NB4 (cell line): ENCODE results near the gene PCTP.
A peak's percentile ranks its signal among the peaks of the same experiment; 100 is the strongest.

ENCODE experiments used
- DNase-seq: peaks from one replicate; pipeline ENCODE4 v3.0.0; 2010; ENCODE audit warnings: low read depth
- H3K4me3 ChIP-seq: one replicate; pipeline ENCODE4 v1.5.1; 2011; ENCODE audit warnings: mild to moderate bottlenecking, low read depth, low read length, moderate library complexity
- MYC ChIP-seq: IDR thresholded peaks from 2 replicates; pipeline ENCODE4 v1.6.1; 2011; ENCODE audit warnings: low read depth, low read length
- POLR2A ChIP-seq: IDR thresholded peaks from 2 replicates; pipeline ENCODE4 v1.6.1; 2011; ENCODE audit warnings: mild to moderate bottlenecking; ENCODE audit not compliant: insufficient read length; ENCODE audit errors: extremely low read depth
- TF ChIP-seq, protein P1 (sequence below): IDR thresholded peaks from 2 replicates; pipeline ENCODE4 v1.6.1; 2011; ENCODE audit warnings: low read depth, low read length
- TF ChIP-seq, protein P2 (sequence below): IDR thresholded peaks from one replicate; pipeline ENCODE4 v1.5.1; 2012; ENCODE audit warnings: low read depth, low read length

PCTP gene

DNA sequence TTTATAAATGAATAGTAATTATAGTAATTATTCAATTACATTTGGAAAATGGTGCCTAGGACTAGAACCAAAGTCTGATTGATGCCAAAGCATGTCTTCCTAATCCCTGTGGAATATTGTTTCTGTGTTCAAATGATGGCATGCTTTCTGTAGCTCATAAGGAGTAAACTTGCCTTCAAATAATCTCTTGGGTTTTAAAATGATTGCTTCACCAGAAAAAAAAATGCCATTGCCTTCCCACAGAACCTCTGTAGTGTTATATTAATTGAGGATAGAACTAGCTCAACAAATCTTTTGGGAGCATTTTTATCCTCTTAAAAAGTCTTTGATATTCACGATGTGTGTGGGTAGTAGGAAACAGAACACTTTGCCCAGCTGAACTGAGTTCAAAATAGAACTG is 20.5 kb upstream of the PCTP start:
- no peak for DNase-seq
- TF ChIP-seq, protein P1, sequence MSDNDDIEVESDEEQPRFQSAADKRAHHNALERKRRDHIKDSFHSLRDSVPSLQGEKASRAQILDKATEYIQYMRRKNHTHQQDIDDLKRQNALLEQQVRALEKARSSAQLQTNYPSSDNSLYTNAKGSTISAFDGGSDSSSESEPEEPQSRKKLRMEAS = no peak
- TF ChIP-seq MYC (no peak), POLR2A (no peak)
- TF ChIP-seq, protein P2, sequence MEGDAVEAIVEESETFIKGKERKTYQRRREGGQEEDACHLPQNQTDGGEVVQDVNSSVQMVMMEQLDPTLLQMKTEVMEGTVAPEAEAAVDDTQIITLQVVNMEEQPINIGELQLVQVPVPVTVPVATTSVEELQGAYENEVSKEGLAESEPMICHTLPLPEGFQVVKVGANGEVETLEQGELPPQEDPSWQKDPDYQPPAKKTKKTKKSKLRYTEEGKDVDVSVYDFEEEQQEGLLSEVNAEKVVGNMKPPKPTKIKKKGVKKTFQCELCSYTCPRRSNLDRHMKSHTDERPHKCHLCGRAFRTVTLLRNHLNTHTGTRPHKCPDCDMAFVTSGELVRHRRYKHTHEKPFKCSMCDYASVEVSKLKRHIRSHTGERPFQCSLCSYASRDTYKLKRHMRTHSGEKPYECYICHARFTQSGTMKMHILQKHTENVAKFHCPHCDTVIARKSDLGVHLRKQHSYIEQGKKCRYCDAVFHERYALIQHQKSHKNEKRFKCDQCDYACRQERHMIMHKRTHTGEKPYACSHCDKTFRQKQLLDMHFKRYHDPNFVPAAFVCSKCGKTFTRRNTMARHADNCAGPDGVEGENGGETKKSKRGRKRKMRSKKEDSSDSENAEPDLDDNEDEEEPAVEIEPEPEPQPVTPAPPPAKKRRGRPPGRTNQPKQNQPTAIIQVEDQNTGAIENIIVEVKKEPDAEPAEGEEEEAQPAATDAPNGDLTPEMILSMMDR = no peak
- H3K4me3 ChIP-seq = no peak overlapping the region

DNA sequence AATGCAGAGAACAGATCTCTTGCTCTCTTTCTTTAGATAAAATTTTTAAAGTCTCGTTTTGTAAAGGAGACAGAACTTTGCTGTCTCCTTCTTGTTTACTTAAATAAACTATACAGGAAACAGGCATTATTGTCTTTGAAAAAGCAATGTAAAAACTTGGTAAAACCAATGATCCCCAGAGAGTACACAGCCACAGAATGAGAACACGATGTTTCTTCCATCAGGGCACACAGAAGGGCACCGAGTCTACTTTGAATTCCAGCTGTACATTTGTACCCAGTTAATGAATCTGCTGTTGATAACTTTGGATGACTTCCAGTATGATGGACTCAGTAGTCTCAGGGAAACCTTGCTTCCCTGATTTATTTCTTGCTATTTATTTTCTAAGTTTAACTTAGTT is 20.0 kb upstream of the PCTP start:
- H3K4me3 ChIP-seq = no peak overlapping the region

DNA sequence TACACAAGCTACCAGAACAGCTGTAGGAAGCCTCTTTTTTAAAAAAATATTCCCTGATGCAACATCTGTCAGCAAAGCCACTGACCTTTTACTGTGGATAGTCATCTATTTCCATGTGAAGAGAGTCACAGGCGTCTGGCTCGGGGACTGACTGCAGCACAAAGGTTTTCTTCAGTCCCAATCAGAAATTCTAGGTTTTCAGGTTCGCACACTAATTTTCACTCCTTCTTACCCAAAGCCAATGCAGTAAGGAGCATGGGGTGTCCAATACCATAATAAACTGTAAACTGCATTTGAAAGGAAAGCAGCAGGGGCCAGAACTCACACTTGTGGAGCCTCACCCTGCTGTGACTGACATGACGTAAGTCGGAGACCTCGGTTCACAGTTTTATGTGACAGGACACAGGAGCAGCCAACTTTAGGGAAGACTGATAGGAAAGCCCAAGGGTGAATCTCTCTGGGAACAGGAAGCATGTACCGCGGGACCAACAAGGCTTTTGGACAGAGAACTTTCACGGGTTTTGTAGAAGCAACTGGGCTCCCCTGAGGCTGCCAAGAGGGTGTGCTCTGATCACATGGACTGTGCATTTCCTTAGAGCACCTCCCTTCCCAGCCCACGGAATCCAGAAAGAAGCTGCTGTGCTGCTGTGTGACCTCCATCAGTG is 19.1 kb upstream of the PCTP start:
- no peak for TF ChIP-seq POLR2A
- TF ChIP-seq, protein P1 = no peak
- TF ChIP-seq MYC = no peak
- TF ChIP-seq, protein P2 = no peak
- DNase-seq = no peak
- H3K4me3 ChIP-seq = no peak overlapping the region

More for the DNA sequence above, 20.0 kb upstream of the PCTP start:
- TF ChIP-seq MYC = no peak
- TF ChIP-seq, protein P1 = no peak
- no peak for TF ChIP-seq POLR2A
- TF ChIP-seq, protein P2 = no peak
- no peak for DNase-seq

DNA sequence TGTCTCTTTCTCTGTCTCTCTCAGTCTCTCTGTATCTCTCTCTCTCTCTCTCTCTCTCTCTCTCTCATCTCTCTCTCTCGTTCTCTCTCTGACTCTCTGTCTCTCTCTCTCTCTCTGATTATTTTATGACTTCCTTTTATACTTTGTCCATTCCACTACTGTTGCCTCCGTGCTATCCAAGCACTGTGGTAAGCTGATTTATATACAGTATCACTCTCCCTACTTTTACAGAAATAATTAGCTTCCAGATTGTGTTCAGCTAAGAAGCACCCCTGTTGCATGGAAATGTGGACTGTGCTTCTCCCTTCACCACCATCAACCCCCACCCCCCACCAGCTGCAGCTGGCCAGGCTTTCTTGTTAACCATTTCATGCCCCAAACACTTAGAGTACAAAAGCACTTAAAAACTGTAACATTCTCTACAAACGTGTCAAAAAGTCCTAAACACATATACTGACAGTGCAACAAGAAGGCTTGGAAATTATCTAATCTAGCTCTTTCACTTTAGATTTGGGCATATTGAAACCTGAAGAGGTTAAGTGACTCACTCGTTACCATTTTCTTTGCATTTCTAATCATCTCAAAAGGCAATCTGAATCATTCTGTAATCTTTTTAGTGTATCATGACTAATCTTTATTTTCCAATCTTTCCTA is 16.6 kb upstream of the PCTP start:
- TF ChIP-seq, protein P1 = no peak
- TF ChIP-seq POLR2A = no peak
- no peak for TF ChIP-seq MYC
- TF ChIP-seq, protein P2 = no peak
- no peak for DNase-seq
- H3K4me3 ChIP-seq = no peak overlapping the region

DNA sequence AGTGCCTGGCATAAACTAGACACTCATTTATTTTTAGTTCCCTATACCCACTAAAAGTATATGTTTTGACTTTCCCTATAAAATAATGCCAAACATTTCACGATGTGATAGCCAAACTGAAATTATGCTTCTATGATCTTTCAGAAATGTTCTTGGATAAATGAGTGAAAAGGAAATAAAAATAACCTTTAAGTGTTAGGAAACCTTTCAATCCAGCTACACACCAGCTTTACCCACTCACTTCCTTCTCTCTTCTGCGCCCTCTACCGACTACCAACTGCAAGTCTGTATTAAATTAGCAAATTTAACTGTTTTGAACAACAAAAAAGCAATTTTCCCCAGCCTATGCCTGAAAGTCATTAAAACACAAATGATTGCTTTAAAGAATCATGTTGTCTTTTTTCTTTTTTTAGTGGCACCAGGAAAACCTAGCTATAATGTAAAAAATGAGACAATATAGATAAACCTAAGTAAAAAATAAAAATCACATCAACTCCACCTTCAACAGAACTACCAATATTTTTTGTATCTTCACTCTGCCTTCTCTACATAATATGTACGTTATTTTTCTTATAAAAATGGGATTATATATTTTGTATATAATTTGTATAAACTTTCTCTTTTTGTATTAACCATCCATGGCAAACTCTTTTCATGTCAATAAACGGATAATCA is 15.0 kb upstream of the PCTP start:
- H3K4me3 ChIP-seq = no peak overlapping the region
- DNase-seq = peak; percentile 63
- TF ChIP-seq, protein P1 = no peak
- TF ChIP-seq, protein P2 = peak; percentile 63
